Measurements from ENCODE around the gene CALN1. TPM values are rescaled to one million over a fixed set of nuclear protein-coding genes. Genes with fewer than 3 reads are reported as not detected.

Gene CALN1
- total and polyA plus RNA-seq, 2 experiments from 2014 or later = 7.6 to 14.5 TPM

DNA sequence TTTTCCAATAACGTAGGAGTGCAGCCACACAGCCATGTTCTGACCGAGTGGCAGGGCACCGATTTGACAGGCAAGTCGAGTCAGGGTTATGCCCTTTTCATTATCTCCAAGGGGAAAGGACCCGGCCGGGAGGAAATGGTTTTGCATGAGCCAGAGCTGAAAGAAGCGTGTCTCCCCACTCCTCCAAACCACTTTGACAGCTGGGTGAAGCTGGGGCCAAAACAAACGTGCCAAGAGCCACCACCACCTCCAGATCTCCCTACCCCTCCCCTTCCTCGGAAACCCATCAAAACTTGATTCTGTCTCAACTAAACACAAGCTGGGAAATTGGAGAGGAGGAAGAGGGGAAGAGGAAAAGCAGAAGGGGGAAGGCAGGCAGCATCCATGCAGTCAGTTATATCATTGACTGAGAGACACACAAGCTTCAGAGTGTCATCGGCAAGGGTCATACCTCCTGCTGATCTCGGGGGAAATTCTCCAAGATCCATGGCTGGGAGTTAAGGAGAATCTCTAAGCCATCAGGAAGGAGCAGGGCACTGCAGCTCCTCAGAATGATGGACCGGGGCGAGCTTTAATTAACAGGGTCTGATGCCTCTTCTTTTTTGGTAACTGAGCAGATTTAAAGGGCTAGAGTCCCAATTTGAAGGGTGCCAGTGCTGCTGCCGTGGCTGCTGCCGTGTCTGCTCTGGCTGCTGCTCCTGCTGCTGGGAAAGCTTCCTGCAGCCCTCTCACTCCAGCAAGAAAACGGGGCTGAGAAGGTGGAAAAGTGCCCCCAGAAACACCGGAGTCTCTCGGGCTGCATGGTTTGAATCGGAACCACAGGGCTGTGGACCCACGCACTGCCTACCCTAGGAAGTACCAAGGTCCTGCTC is 34.7 kb upstream of the CALN1 start (continued):
- TF ChIP-seq, protein P1, sequence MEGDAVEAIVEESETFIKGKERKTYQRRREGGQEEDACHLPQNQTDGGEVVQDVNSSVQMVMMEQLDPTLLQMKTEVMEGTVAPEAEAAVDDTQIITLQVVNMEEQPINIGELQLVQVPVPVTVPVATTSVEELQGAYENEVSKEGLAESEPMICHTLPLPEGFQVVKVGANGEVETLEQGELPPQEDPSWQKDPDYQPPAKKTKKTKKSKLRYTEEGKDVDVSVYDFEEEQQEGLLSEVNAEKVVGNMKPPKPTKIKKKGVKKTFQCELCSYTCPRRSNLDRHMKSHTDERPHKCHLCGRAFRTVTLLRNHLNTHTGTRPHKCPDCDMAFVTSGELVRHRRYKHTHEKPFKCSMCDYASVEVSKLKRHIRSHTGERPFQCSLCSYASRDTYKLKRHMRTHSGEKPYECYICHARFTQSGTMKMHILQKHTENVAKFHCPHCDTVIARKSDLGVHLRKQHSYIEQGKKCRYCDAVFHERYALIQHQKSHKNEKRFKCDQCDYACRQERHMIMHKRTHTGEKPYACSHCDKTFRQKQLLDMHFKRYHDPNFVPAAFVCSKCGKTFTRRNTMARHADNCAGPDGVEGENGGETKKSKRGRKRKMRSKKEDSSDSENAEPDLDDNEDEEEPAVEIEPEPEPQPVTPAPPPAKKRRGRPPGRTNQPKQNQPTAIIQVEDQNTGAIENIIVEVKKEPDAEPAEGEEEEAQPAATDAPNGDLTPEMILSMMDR (conservative IDR thresholded peaks at IDR 0.05; ENCODE audit: low read depth in 2 of 2) = no peak
- TF ChIP-seq ZNF114 (CRISPR knock-in tag; IDR thresholded peaks at IDR 0.05) (no peak), JUNB (IDR thresholded peaks at IDR 0.05; ENCODE audit: unreplicated experiment) (no peak), ZNF331 (CRISPR knock-in tag; IDR thresholded peaks at IDR 0.05; ENCODE audit: low read depth) (no peak), NANOG (IDR thresholded peaks at IDR 0.05; ENCODE audit: borderline replicate concordance) (no peak)

DNA sequence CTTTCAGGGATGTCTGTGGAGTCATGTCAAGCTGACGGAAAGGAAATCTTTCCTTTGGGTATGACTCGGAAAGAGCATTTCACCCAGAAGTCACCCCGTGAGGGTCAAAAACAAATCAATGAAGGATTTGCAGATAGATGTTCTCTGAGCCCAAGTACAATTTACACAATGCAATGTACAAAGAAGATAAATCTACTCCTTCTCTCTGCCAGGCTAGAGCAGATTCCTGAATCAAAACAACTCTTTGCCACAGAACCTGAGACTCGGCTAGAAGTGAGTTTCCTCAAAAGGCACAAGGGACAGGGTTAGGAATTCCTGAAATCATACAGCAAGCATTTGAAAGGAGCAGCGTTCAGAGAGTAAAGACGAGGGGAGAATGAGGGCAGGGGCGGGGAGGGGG is 34.0 kb upstream of the CALN1 start:
- H3K4me3 ChIP-seq = no peak overlapping the region
- Mint-ChIP-seq H3K4me1 (peaks cover 14% of the 10 kb centered on the region; the same call in 2 of the 3 replicates), H3K9me3 (no peaks in the 10 kb centered on the region; the same call in 1 of the 3 replicates), H3K4me3 (no peak overlapping the region), H3K27me3 (ENCODE audit: insufficient read depth, low read depth, poor library complexity) (peaks cover 6% of the 10 kb centered on the region), H3K27ac (no peak overlapping the region), H3K36me3 (ENCODE audit: low read depth) (no peaks in the 10 kb centered on the region)
- no peaks in the 10 kb centered on the region for H3K36me3 ChIP-seq (ENCODE audit: insufficient read depth)
- H3F3A ChIP-seq (replicated peaks; ENCODE audit: low read depth) = no peaks in the 10 kb centered on the region
- H3K27me3 ChIP-seq (ENCODE audit: insufficient read depth) = no peaks in the 10 kb centered on the region
- H3K79me2 ChIP-seq (replicated peaks; ENCODE audit: insufficient read depth) = no peaks in the 10 kb centered on the region
- DNase-seq (ENCODE audit: low spot score) (no peak), ATAC-seq (no peak; the same call in 1 of the 3 replicates)
- H3K4me1 ChIP-seq (ENCODE audit: insufficient read depth) = peaks cover 5% of the 10 kb centered on the region; the same call in 1 of the 2 replicates
- H4K20me1 ChIP-seq (replicated peaks; ENCODE audit: insufficient read depth) = no peaks in the 10 kb centered on the region
- no peak overlapping the region for H3K4me2 ChIP-seq
- peak overlapping the region; percentile 38; the same call in 1 of the 2 replicates for H2AFZ ChIP-seq
- no peak overlapping the region for H3K27ac ChIP-seq (ENCODE audit: low read depth)
- no peaks in the 10 kb centered on the region for H3K9me2 ChIP-seq (ENCODE audit: insufficient read depth)
- TF ChIP-seq POLR2AphosphoS5 (IDR thresholded peaks at IDR 0.05; ENCODE audit: low read depth) (no peak), ZNF114 (CRISPR knock-in tag; IDR thresholded peaks at IDR 0.05) (no peak)
- TF ChIP-seq, protein P1 (conservative IDR thresholded peaks at IDR 0.05; ENCODE audit: low read depth in 2 of 2) = no peak
- TF ChIP-seq, protein P2, sequence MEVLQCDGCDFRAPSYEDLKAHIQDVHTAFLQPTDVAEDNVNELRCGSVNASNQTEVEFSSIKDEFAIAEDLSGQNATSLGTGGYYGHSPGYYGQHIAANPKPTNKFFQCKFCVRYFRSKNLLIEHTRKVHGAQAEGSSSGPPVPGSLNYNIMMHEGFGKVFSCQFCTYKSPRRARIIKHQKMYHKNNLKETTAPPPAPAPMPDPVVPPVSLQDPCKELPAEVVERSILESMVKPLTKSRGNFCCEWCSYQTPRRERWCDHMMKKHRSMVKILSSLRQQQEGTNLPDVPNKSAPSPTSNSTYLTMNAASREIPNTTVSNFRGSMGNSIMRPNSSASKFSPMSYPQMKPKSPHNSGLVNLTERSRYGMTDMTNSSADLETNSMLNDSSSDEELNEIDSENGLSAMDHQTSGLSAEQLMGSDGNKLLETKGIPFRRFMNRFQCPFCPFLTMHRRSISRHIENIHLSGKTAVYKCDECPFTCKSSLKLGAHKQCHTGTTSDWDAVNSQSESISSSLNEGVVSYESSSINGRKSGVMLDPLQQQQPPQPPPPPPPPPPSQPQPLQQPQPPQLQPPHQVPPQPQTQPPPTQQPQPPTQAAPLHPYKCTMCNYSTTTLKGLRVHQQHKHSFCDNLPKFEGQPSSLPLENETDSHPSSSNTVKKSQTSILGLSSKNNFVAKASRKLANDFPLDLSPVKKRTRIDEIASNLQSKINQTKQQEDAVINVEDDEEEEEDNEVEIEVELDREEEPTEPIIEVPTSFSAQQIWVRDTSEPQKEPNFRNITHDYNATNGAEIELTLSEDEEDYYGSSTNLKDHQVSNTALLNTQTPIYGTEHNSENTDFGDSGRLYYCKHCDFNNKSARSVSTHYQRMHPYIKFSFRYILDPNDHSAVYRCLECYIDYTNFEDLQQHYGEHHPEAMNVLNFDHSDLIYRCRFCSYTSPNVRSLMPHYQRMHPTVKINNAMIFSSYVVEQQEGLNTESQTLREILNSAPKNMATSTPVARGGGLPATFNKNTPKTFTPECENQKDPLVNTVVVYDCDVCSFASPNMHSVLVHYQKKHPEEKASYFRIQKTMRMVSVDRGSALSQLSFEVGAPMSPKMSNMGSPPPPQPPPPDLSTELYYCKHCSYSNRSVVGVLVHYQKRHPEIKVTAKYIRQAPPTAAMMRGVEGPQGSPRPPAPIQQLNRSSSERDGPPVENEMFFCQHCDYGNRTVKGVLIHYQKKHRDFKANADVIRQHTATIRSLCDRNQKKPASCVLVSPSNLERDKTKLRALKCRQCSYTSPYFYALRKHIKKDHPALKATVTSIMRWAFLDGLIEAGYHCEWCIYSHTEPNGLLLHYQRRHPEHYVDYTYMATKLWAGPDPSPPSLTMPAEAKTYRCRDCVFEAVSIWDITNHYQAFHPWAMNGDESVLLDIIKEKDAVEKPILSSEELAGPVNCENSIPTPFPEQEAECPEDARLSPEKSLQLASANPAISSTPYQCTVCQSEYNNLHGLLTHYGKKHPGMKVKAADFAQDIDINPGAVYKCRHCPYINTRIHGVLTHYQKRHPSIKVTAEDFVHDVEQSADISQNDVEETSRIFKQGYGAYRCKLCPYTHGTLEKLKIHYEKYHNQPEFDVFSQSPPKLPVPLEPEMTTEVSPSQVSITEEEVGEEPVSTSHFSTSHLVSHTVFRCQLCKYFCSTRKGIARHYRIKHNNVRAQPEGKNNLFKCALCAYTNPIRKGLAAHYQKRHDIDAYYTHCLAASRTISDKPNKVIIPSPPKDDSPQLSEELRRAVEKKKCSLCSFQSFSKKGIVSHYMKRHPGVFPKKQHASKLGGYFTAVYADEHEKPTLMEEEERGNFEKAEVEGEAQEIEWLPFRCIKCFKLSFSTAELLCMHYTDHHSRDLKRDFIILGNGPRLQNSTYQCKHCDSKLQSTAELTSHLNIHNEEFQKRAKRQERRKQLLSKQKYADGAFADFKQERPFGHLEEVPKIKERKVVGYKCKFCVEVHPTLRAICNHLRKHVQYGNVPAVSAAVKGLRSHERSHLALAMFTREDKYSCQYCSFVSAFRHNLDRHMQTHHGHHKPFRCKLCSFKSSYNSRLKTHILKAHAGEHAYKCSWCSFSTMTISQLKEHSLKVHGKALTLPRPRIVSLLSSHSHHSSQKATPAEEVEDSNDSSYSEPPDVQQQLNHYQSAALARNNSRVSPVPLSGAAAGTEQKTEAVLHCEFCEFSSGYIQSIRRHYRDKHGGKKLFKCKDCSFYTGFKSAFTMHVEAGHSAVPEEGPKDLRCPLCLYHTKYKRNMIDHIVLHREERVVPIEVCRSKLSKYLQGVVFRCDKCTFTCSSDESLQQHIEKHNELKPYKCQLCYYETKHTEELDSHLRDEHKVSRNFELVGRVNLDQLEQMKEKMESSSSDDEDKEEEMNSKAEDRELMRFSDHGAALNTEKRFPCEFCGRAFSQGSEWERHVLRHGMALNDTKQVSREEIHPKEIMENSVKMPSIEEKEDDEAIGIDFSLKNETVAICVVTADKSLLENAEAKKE (CRISPR knock-in tag; IDR thresholded peaks at IDR 0.05) = no peak
- TF ChIP-seq, protein P3, sequence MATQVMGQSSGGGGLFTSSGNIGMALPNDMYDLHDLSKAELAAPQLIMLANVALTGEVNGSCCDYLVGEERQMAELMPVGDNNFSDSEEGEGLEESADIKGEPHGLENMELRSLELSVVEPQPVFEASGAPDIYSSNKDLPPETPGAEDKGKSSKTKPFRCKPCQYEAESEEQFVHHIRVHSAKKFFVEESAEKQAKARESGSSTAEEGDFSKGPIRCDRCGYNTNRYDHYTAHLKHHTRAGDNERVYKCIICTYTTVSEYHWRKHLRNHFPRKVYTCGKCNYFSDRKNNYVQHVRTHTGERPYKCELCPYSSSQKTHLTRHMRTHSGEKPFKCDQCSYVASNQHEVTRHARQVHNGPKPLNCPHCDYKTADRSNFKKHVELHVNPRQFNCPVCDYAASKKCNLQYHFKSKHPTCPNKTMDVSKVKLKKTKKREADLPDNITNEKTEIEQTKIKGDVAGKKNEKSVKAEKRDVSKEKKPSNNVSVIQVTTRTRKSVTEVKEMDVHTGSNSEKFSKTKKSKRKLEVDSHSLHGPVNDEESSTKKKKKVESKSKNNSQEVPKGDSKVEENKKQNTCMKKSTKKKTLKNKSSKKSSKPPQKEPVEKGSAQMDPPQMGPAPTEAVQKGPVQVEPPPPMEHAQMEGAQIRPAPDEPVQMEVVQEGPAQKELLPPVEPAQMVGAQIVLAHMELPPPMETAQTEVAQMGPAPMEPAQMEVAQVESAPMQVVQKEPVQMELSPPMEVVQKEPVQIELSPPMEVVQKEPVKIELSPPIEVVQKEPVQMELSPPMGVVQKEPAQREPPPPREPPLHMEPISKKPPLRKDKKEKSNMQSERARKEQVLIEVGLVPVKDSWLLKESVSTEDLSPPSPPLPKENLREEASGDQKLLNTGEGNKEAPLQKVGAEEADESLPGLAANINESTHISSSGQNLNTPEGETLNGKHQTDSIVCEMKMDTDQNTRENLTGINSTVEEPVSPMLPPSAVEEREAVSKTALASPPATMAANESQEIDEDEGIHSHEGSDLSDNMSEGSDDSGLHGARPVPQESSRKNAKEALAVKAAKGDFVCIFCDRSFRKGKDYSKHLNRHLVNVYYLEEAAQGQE (IDR thresholded peaks at IDR 0.05; ENCODE audit: unreplicated experiment) = no peak

Measured in GM23338 (cell line).